Endothelial cell of umbilical vein (primary cell): ENCODE results near the gene UGT3A2. TPM values are rescaled to one million over a fixed set of nuclear protein-coding genes. Genes with fewer than 3 reads are reported as not detected.

ENCODE experiments used
- BruUV-seq: library from RNA; stranded (reverse); fragments of 400-500 nt; replicated peaks from 2 replicates; lab custom pipeline; 2021; lab: Mats Ljungman, UMichigan
- CTCF ChIA-PET: fragments of 300-600, 350-600 bp; sonication (Branson Sonifier 250); formaldehyde crosslinking; loops from one replicate; lab custom pipeline; 2021; ENCODE audit warnings: antibody characterized with exemption, inconsistent platforms; lab: Charles Lee
- POLR2A ChIA-PET: fragments of 300-600, 350-600 bp; sonication (Branson Sonifier 250); formaldehyde crosslinking; loops from one replicate; lab custom pipeline; 2021; ENCODE audit warnings: antibody characterized with exemption, inconsistent platforms; lab: Charles Lee
- DNase-seq: peaks from one replicate; pipeline ENCODE4 v3.0.0-alpha.2; 2011; ENCODE audit warnings: low read depth, low spot score
- FAIRE-seq: peaks from 2 replicates; lab custom pipeline; 2011; peaks lifted over from hg19 to GRCh38; lab: Jason Lieb, UNC
- H2AFZ ChIP-seq: 2 replicates; pipeline ENCODE4 v1.6.0; 2012; ENCODE audit warnings: low read depth, low read length, control low read depth, inconsistent platforms
- H3K27ac ChIP-seq: 2 replicates; pipeline ENCODE4 v1.5.1; 2011; ENCODE audit warnings: low read depth, mild to moderate bottlenecking, control low read depth, low read length, moderate library complexity; ENCODE audit not compliant: insufficient read depth
- H3K27me3 ChIP-seq, 2 experiments: 2 replicates each; pipeline versions ENCODE4 v1.6.0 to v1.6.1; 2011; ENCODE audit warnings: low read length in 2 of 2, mixed read lengths in 1 of 2; ENCODE audit not compliant: control insufficient read depth in 2 of 2, insufficient read depth in 2 of 2
- H3K36me3 ChIP-seq, 2 experiments: 2 replicates in 1 of 2; 3 replicates in 1 of 2; pipeline ENCODE4 v1.5.1; 2011; ENCODE audit warnings: low read length in 2 of 2, mild to moderate bottlenecking in 1 of 2, moderate library complexity in 1 of 2; ENCODE audit not compliant: control insufficient read depth in 2 of 2, insufficient read depth in 2 of 2; ENCODE audit errors: extremely low read depth in 1 of 2
- H3K4me1 ChIP-seq: 3 replicates; pipeline ENCODE4 v1.5.1; 2011; ENCODE audit warnings: mild to moderate bottlenecking, low read length; ENCODE audit not compliant: control insufficient read depth, insufficient read depth; ENCODE audit errors: extremely low read depth
- H3K4me2 ChIP-seq: 2 replicates; pipeline ENCODE4 v1.6.1; 2011; ENCODE audit warnings: low read length, control low read depth, mixed read lengths; ENCODE audit not compliant: insufficient read depth
- H3K4me3 ChIP-seq, 3 experiments: fragments of 200-600 bp in 1 of 3; sonication (generic), shearing (Covaris generic) in 1 of 3; replicated peaks in 1 of 3; 2 replicates each; pipeline ENCODE4 v1.5.1; 2011 to 2016; ENCODE audit warnings: control low read depth in 3 of 3, low read length in 3 of 3, mild to moderate bottlenecking in 2 of 3, inconsistent platforms in 1 of 3, low read depth in 1 of 3, moderate library complexity in 1 of 3; ENCODE audit not compliant: insufficient read depth in 1 of 3
- H3K79me2 ChIP-seq: 2 replicates; pipeline ENCODE4 v1.6.0; 2012; ENCODE audit warnings: low read length, inconsistent platforms; ENCODE audit not compliant: control insufficient read depth, insufficient read depth
- H3K9ac ChIP-seq: replicated peaks from 2 replicates; pipeline ENCODE3; 2011; ENCODE audit warnings: low read length, control low read depth; ENCODE audit not compliant: insufficient read depth; ENCODE audit errors: extremely low read depth
- H3K9me1 ChIP-seq: replicated peaks from 3 replicates; pipeline ENCODE4 v1.6.0; 2011; ENCODE audit warnings: mild to moderate bottlenecking, low read length; ENCODE audit not compliant: control insufficient read depth, insufficient read depth; ENCODE audit errors: extremely low read depth
- H3K9me3 ChIP-seq: replicated peaks from 2 replicates; pipeline ENCODE4 v1.5.1; 2012; ENCODE audit warnings: low read length, inconsistent platforms; ENCODE audit not compliant: control insufficient read depth, insufficient read depth
- H4K20me1 ChIP-seq: replicated peaks from 2 replicates; pipeline ENCODE3; 2011; ENCODE audit warnings: mild to moderate bottlenecking, low read length; ENCODE audit not compliant: control insufficient read depth, insufficient read depth; ENCODE audit errors: extremely low read depth
- FOS ChIP-seq: IDR thresholded peaks from 2 replicates; pipeline ENCODE4 v1.6.1; 2011; ENCODE audit warnings: mild to moderate bottlenecking, low read length, moderate library complexity, borderline replicate concordance; ENCODE audit not compliant: insufficient read depth
- GATA2 ChIP-seq: IDR thresholded peaks from 2 replicates; pipeline ENCODE4 v1.7.0; 2011; ENCODE audit warnings: low read depth, mild to moderate bottlenecking, moderate library complexity, mixed read lengths, low read length; ENCODE audit not compliant: insufficient read length, insufficient read depth
- JUN ChIP-seq: IDR thresholded peaks from 2 replicates; pipeline ENCODE4 v1.6.1; 2011; ENCODE audit warnings: borderline replicate concordance, low read depth; ENCODE audit not compliant: insufficient read length, insufficient read depth
- POLR2AphosphoS5 ChIP-seq: IDR thresholded peaks from 2 replicates; pipeline ENCODE4 v1.6.1; 2012; ENCODE audit warnings: low read depth, mild to moderate bottlenecking, control low read depth, low read length, moderate library complexity; ENCODE audit not compliant: insufficient read depth
- dilution Hi-C: fragments of 300-500 bp; cut with MboI; formaldehyde crosslinking; loops from one replicate; pipeline ENCODE4 v1.15.0; 2019; ENCODE audit warnings: low sequenced_read_pairs; ENCODE audit not compliant: extremely low pct_ligation_motif_present
- intact Hi-C: fragments of 100-400 bp; cut with micrococcal nuclease; formaldehyde crosslinking; loops from one replicate; pipeline ENCODE4 v1.10.0; 2022
- polyA plus RNA-seq, 4 experiments: library from polyadenylated mRNA; depleted of rRNA in 3 of 4; stranded (reverse) in 3 of 4; unstranded in 1 of 4; fragments of >200 nt; gene quantifications; 2 replicates each; pipeline versions ENCODE4 v1.2.1 to v1.2.3, GENCODE V29; 2011 to 2012; ENCODE audit warnings: missing spikeins in 1 of 4
- total RNA-seq: library from RNA; stranded (reverse); gene quantifications from 2 replicates; pipeline ENCODE4 v1.2.3, GENCODE V29; 2021

UGT3A2 gene
- total and polyA plus RNA-seq, 2 donors (not counting 3 experiments of a cell fraction or from before 2014, with no cell fraction given), result not detected

- Histone ChIP-seq H3K27me3 (peaks cover 4 to 12% of the 10 kb centered on the region in 2 experiments), H3K9me3 (no peaks in the 10 kb centered on the region), H3K4me1 (no peaks in the 10 kb centered on the region), H3K79me2 (no peaks in the 10 kb centered on the region), H3K36me3 (no peaks in the 10 kb centered on the region), H3K27ac (no peak overlapping the region), H4K20me1 (no peaks in the 10 kb centered on the region), H3K4me3 (no peak overlapping the region), H2AFZ (no peak overlapping the region), H3K9ac (no peak overlapping the region), H3K4me2 (no peak overlapping the region), H3K9me1 (no peaks in the 10 kb centered on the region)
- TF ChIP-seq FOS, result no peak
- POLR2A ChIA-PET, result no interaction called here
- DNase-seq (no peak), FAIRE-seq (no peak)
- intact Hi-C loops (no loop called here), dilution Hi-C loops (no loop called here)
- CTCF ChIA-PET, result interaction anchor here (7.2 kb wide), 1 partner anchor 10 kb away, joined by 56 read pairs; no protein-coding TSS in a partner anchor
- no TSS peak for BruUV-seq
These were observed 2.1 kb upstream of the UGT3A2 start for GRCh38 chr5:36068751-36069281.

- Histone ChIP-seq H3K9ac (no peak overlapping the region), H3K27me3 (peaks cover 0 to 12% of the 10 kb centered on the region in 2 experiments), H2AFZ (no peak overlapping the region), H3K4me2 (no peak overlapping the region), H3K4me1 (no peaks in the 10 kb centered on the region), H3K79me2 (no peaks in the 10 kb centered on the region), H3K27ac (no peak overlapping the region), H4K20me1 (no peaks in the 10 kb centered on the region), H3K36me3 (no peaks in the 10 kb centered on the region), H3K4me3 (no peak overlapping the region), H3K9me3 (no peaks in the 10 kb centered on the region), H3K9me1 (no peaks in the 10 kb centered on the region)
- intact Hi-C loops (no loop called here), dilution Hi-C loops (no loop called here)
- TF ChIP-seq GATA2 (no peak), JUN (no peak), POLR2AphosphoS5 (no peak)
- no peak for DNase-seq
- no peak for FAIRE-seq
- ChIA-PET POLR2A (no interaction called here), CTCF (interaction anchor here (7.2 kb wide), 1 partner anchor 13 kb away, joined by 56 read pairs; no protein-coding TSS in a partner anchor)
- no TSS peak for BruUV-seq
These were observed 612 bp downstream of the UGT3A2 start for GRCh38 chr5:36066001-36066539.
